Stomach (tissue), 9 donors: ENCODE data around the gene RPL27. TPM values are rescaled to one million over a fixed set of nuclear protein-coding genes. Genes with fewer than 3 reads are reported as not detected.
"Not testable (repeated sequence)": the region's sequence is repeated elsewhere in the genome, so short reads cannot be mapped to it uniquely, and the experiment has no call there.

Source experiments
- DNase-seq, 2 donors: peaks; one replicate each; pipeline versions ENCODE4 v3.0.0 to v3.0.0-alpha.2; 2013 to 2019
- H3K27ac ChIP-seq, 5 donors: fragments of 200-600 bp in 4 of 5; sonication (generic) in 4 of 5; one replicate each; pipeline ENCODE4 v1.5.1; 2013 to 2019; ENCODE audit warnings: mild to moderate bottlenecking in 1 of 5, moderate library complexity in 1 of 5
- H3K27me3 ChIP-seq, 3 donors: fragments of 200-600 bp; sonication (generic); one replicate each; pipeline ENCODE4 v1.5.1; 2017 to 2019; ENCODE audit warnings: mixed run types in 1 of 3
- H3K36me3 ChIP-seq, 4 donors: fragments of 200-600 bp; sonication (generic); 1 replicate in 3 of 4; 2 replicates in 1 of 4; pipeline ENCODE4 v1.5.1; 2016 to 2019
- H3K4me1 ChIP-seq, 4 donors: fragments of 200-600 bp; sonication (generic); one replicate each; pipeline ENCODE4 v1.5.1; 2016 to 2019
- H3K4me3 ChIP-seq, 4 donors: fragments of 200-600 bp; sonication (generic) in 3 of 4; one replicate each; pipeline ENCODE4 v1.5.1; 2016 to 2019; ENCODE audit warnings: mild to moderate bottlenecking in 1 of 4
- H3K9me3 ChIP-seq, 4 donors: fragments of 200-600 bp; sonication (generic); one replicate each; pipeline ENCODE4 v1.5.1; 2016 to 2019
- EP300 ChIP-seq: sonication (generic); formaldehyde crosslinking; IDR thresholded peaks from one replicate; pipeline ENCODE4 v1.6.1; 2017; ENCODE audit warnings: antibody characterized with exemption
- POLR2A ChIP-seq, 4 donors: fragments of 450-650 bp; IDR thresholded peaks; one replicate each; pipeline ENCODE4 v1.6.1; 2016; ENCODE audit warnings: antibody characterized with exemption in 4 of 4, control low read depth in 2 of 4, mild to moderate bottlenecking in 1 of 4, moderate library complexity in 1 of 4
- POLR2AphosphoS5 ChIP-seq, 3 donors: sonication (generic); formaldehyde crosslinking; IDR thresholded peaks; one replicate each; pipeline ENCODE4 v1.6.1; 2016; ENCODE audit warnings: antibody characterized with exemption in 3 of 3
- WGBS, 5 donors: extraction: QIAGEN DNeasy Blood & Tissue Kit in 3 of 5; methylation state at CpG; one replicate each; pipeline versions ENCODE4 v1.1.5 to v1.1.7; 2013 to 2018; 5-methylcytosine and 5-hydroxymethylcytosine counted together
- intact Hi-C: fragments of 100-400 bp; cut with DNase I; formaldehyde crosslinking; loops from one replicate; pipeline ENCODE4 v1.15.1; 2023; ENCODE audit warnings: low total_unique reads
- polyA plus RNA-seq, 3 donors: library from polyadenylated mRNA; stranded (reverse); fragments of 200-250 nt; gene quantifications; one replicate each; pipeline ENCODE4 v1.2.3, GENCODE V29; 2013
- total RNA-seq, 5 donors: library from RNA; depleted of rRNA; stranded (reverse); fragments of >200 nt; gene quantifications; one replicate each; pipeline versions ENCODE4 v1.1.0 to v1.2.3, GENCODE V29; 2014 to 2016
- TF ChIP-seq, protein P1 (sequence below), 7 experiments: fragments of 450-650 bp in 4 of 7; fragments of 200-600 bp in 3 of 7; sonication (generic) in 3 of 7; IDR thresholded peaks; one replicate each; pipeline ENCODE4 v1.5.1; 2016 to 2019; ENCODE audit warnings: antibody characterized with exemption in 7 of 7, control low read depth in 2 of 7, mild to moderate bottlenecking in 1 of 7
- donor health status: healthy with polysubstance abuse.
- donor health status: Bipolar disorder and iron deficiency.
- donor health status: healthy.

Gene RPL27
- total and polyA plus RNA-seq, 8 donors = 251 to 4,199 (median 1,554) TPM

DNA sequence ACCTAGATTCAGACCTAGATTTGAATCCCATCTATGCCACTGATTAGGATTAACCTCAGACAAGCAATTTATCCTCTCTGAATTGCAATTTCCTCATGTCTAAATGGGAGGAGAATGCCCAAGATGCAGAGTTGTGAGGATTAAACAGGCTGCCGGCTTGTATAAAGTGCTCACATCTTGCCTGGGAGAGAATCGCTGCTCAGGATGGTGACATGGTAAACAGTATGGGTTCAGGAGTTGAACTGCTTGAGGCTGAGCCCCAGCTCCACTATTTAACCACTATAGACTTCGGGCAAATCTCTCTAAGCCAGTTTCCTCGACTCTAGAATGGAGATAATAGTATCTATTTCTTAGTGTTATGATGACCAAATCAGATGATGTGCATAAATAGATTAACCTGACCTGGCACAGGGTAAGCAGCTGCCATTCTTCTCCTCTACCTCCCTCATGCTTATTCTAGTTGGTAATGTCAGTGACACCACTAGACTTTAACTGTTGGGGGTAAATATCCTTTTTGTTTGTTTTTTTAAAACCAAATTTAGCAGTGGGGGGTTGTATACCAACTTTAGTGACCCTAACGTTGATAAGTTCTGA is 732 bp upstream of the RPL27 start:
- intact Hi-C loops = no loop called here
- Histone ChIP-seq H3K27ac (peak overlapping the region; percentile 53 to 95 (median 92)), H3K4me1 (peaks cover 26 to 44% (median 30%) of the 10 kb centered on the region in 4 donors), H3K4me3 (peak overlapping the region; percentile 27 to 80 (median 70)), H3K9me3 (no peaks in the 10 kb centered on the region), H3K36me3 (peaks cover 33 to 62% (median 55%) of the 10 kb centered on the region in 4 donors), H3K27me3 (no peaks in the 10 kb centered on the region)
- DNase-seq = no peak
- TF ChIP-seq POLR2AphosphoS5 (IDR thresholded peaks at IDR 0.05) (no peak), EP300 (no peak), POLR2A (IDR thresholded peaks at IDR 0.05) (no peak)
- TF ChIP-seq, protein P1, sequence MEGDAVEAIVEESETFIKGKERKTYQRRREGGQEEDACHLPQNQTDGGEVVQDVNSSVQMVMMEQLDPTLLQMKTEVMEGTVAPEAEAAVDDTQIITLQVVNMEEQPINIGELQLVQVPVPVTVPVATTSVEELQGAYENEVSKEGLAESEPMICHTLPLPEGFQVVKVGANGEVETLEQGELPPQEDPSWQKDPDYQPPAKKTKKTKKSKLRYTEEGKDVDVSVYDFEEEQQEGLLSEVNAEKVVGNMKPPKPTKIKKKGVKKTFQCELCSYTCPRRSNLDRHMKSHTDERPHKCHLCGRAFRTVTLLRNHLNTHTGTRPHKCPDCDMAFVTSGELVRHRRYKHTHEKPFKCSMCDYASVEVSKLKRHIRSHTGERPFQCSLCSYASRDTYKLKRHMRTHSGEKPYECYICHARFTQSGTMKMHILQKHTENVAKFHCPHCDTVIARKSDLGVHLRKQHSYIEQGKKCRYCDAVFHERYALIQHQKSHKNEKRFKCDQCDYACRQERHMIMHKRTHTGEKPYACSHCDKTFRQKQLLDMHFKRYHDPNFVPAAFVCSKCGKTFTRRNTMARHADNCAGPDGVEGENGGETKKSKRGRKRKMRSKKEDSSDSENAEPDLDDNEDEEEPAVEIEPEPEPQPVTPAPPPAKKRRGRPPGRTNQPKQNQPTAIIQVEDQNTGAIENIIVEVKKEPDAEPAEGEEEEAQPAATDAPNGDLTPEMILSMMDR (IDR thresholded peaks at IDR 0.05) = no peak
- 5 to 13% (median 8%) methylated on average over 5 of the region's 5 CpGs for WGBS, 5 donors

DNA sequence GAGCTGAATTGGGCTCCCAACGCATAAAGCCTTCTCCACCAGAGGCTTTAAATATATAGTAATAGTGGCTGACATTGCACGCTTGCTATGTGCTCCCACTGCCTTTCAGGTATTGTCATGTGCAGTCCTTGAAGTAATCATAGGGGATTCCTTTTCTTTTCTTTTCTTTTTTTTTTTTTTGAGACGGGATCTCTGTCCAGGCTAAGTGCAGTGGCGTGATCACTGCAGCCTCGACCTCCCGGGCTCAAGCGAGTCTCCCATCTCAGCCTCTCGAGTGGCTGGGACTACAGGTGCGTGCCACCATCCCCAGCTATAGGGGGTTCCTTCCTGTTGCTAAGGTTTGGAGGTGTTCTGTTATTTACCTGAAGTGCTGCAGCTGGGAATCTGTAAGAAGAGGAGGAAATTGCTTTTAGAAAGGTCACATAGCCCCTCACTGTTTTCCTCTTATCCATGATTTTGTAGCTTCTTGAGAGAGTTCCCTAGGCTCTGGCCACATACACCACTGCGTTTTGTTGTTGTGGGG is 845 bp downstream of the RPL27 start:
- TF ChIP-seq, protein P1 (IDR thresholded peaks at IDR 0.05) = no peak
- TF ChIP-seq EP300 (no peak), POLR2AphosphoS5 (IDR thresholded peaks at IDR 0.05) (no peak), POLR2A (IDR thresholded peaks at IDR 0.05) (no peak)
- peaks cover 39 to 60% (median 54%) of the 10 kb centered on the region in 4 donors for H3K36me3 ChIP-seq
- H3K4me1 ChIP-seq = peaks cover 26 to 53% (median 30%) of the 10 kb centered on the region in 4 donors
- intact Hi-C loops = no loop called here
- peak overlapping the region; percentile 83 to 95 (median 92) for H3K27ac ChIP-seq
- DNase-seq = no peak
- H3K27me3 ChIP-seq = no peaks in the 10 kb centered on the region
- peak overlapping the region; percentile 62 to 80 (median 73) for H3K4me3 ChIP-seq
- H3K9me3 ChIP-seq = no peaks in the 10 kb centered on the region
- 5 to 12% (median 7%) methylated on average over 10 of the region's 10 CpGs for WGBS, 5 donors

DNA sequence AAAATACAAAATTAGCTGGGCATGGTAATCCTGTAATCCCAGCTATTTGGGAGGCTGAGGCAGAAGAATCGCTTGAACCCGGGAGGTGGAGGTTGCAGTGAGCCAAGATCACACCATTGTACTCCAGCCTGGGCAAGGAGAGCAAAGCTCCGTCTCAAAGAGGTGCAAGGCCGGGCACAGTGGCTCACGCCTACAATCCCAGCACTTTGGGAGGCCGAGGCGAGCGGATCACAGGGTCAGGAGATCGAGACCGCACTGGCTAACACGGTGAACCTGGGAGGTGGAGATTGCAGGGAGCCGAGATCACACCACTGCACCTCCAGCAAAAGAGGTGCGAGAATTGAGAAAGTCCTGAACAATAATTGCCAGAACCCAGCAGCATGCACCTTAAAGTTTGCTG is 2.7 kb downstream of the RPL27 start:
- H3K9me3 ChIP-seq, DNase-seq, intact Hi-C loops, H3K27me3 ChIP-seq, H3K4me3 ChIP-seq: not testable (repeated sequence)
- WGBS, 5 donors = 89 to 93% (median 91%) methylated on average over 13 of the region's 13 CpGs
- H3K36me3 ChIP-seq = peaks cover 39 to 56% (median 54%) of the 10 kb centered on the region in 4 donors
- H3K27ac ChIP-seq = peak overlapping the region in 4 of 5 donors; percentile 33 to 93 (median 60)
- peaks cover 26 to 53% (median 30%) of the 10 kb centered on the region in 4 donors for H3K4me1 ChIP-seq

DNA sequence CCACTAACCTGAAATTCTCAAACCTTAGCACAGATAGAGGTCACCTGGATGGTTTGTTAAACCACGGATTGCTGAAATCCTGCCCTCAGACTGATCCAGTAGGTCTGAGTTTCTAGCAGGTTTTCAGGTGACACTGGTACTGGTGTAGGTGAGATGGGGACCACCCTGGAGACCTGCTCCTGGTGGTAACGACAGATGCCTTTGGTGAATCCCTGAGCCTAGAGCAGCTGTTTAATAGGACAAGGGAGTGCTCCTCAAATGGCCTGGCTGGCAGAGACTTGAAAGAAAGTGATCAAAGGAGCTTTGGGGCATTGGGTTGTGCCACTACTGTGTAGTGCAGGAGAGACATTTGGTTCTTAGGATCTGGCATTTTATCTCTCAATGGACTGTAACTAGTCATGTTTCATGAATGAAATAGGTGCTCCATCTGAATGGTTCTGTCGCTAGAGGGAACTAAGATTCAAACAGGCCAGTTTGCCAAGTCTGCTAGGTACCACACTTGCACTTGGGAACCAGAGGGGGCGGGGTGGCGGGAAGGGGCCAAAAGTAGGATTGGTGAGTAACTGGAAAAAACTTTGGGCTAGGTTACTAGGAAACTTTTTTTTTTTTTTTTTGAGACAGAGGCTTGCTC is 5.4 kb downstream of the RPL27 start:
- intact Hi-C loops = no loop called here
- Histone ChIP-seq H3K4me3 (no peak overlapping the region), H3K27ac (peak overlapping the region in 3 of 5 donors; percentile 10 to 33 (median 15)), H3K4me1 (peaks cover 26 to 66% (median 37%) of the 10 kb centered on the region in 4 donors), H3K36me3 (peaks cover 39 to 56% (median 54%) of the 10 kb centered on the region in 4 donors), H3K27me3 (no peaks in the 10 kb centered on the region), H3K9me3 (no peaks in the 10 kb centered on the region)
- DNase-seq = no peak
- TF ChIP-seq EP300 (no peak), POLR2A (IDR thresholded peaks at IDR 0.05) (no peak), POLR2AphosphoS5 (IDR thresholded peaks at IDR 0.05) (no peak)
- TF ChIP-seq, protein P1 (IDR thresholded peaks at IDR 0.05) = no peak
- 65 to 80% (median 72%) methylated on average over 5 of the region's 5 CpGs for WGBS, 5 donors
